Muscle layer of duodenum (tissue), 2 donors: ENCODE results near the gene FLCN.

Experiments
- H3K27ac ChIP-seq: one replicate; pipeline ENCODE4 v1.7.0; 2013; ENCODE audit warnings: mild to moderate bottlenecking, low read length
- H3K27me3 ChIP-seq: one replicate; pipeline ENCODE4 v1.7.0; 2013; ENCODE audit warnings: low read depth, mild to moderate bottlenecking, control low read depth, low read length
- H3K36me3 ChIP-seq, 2 donors: one replicate each; pipeline ENCODE4 v1.7.0; 2013; ENCODE audit warnings: low read length in 2 of 2, control low read depth in 1 of 2, mild to moderate bottlenecking in 1 of 2; ENCODE audit not compliant: insufficient read depth in 2 of 2, control insufficient read depth in 1 of 2
- H3K4me1 ChIP-seq, 2 donors: one replicate each; pipeline ENCODE4 v1.7.0; 2013; ENCODE audit warnings: low read length in 2 of 2, mild to moderate bottlenecking in 2 of 2, control low read depth in 1 of 2, moderate library complexity in 1 of 2; ENCODE audit not compliant: insufficient read depth in 2 of 2, control insufficient read depth in 1 of 2
- H3K4me3 ChIP-seq, 2 donors: one replicate each; pipeline ENCODE4 v1.7.0; 2013; ENCODE audit warnings: low read length in 2 of 2, low read depth in 1 of 2, mild to moderate bottlenecking in 1 of 2
- H3K9me3 ChIP-seq, 2 donors: one replicate each; pipeline ENCODE4 v1.7.0; 2013; ENCODE audit warnings: low read length in 2 of 2, control low read depth in 1 of 2, mild to moderate bottlenecking in 1 of 2; ENCODE audit not compliant: control insufficient read depth in 1 of 2
- donor health status: healthy.

Gene FLCN

DNA sequence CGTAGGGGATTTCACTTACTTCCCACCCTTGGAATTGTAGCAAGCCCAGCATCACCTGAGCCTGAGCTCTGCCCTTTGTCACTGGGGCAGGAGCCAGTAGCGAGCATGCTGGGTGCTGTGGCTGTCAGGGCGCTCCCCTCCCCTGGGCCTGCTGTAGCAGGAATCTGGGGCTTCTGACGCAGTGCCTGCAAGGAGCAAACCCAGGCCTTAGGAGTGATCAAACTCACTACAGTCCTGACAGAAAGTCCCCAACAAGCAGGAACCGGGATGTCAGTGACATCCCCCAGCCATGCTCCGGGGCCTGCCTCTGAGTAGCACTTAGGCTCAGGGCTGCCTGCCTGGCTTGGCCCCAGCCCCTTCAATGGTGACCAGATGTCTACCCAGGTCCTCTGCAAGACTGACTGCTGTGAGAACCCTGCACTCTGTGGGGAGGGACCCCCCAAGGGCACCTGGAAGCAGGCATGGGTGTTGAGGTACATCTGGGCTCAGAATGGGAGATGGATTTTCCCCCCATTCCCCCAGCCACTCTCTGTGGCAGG is 54.3 kb downstream of the FLCN start:
- H3K27me3 ChIP-seq = no peaks in the 10 kb centered on the region
- H3K27ac ChIP-seq = no peak overlapping the region
- peaks cover 0 to 15% of the 10 kb centered on the region in 2 donors for H3K4me1 ChIP-seq
- H3K36me3 ChIP-seq = peaks cover 52 to 63% of the 10 kb centered on the region in 2 donors
- no peaks in the 10 kb centered on the region for H3K9me3 ChIP-seq
- H3K4me3 ChIP-seq = no peak overlapping the region

- H3K4me3 ChIP-seq = no peak overlapping the region
- peaks cover 0 to 11% of the 10 kb centered on the region in 2 donors for H3K4me1 ChIP-seq
- H3K27me3 ChIP-seq = no peaks in the 10 kb centered on the region
- H3K36me3 ChIP-seq = peaks cover 56 to 70% of the 10 kb centered on the region in 2 donors
- H3K27ac ChIP-seq = no peak overlapping the region
- no peaks in the 10 kb centered on the region for H3K9me3 ChIP-seq
These were observed 55.0 kb downstream of the FLCN start for GRCh38 chr17:17181666-17182597.

DNA sequence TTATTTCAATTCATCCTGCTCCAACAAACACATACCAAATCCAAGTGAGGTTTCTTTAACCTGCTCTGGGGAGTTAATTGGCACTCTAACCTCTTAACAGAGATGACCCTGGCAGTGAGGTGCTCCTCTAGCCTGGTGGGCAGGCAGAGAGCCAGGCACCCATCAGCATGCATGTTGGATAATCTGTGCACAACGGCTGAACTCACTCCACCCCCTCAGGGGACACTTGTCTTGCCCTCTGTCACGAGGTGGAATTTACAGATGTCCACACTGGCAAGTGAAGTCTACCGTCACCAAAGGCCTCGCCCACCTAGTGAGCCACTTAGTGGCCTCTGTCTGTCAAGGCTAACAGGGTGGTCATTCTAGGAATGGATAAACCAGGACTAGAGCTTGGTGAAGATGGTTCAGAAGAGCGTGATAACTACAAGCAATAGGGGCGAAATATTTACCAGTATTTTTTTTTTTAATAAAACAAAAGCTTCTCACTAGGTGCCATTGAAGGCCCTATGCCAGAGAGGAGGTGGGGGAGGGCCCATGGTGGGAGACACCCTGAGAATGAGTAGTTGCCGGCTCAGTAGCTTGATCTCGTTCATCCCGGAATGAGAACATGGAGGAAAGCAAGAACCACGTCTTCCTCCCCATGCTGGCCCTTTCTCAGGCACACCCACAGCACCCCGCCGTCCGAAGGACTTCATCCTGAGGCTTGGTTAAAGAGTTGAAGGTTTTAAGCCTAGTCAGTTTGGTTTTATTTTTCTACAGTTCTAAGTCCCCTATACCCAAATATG is 56.0 kb downstream of the FLCN start:
- Histone ChIP-seq H3K9me3 (no peaks in the 10 kb centered on the region), H3K4me3 (no peak overlapping the region), H3K4me1 (peaks cover 0 to under 1% of the 10 kb centered on the region in 2 donors), H3K36me3 (peaks cover 65 to 80% of the 10 kb centered on the region in 2 donors), H3K27ac (no peak overlapping the region), H3K27me3 (no peaks in the 10 kb centered on the region)

DNA sequence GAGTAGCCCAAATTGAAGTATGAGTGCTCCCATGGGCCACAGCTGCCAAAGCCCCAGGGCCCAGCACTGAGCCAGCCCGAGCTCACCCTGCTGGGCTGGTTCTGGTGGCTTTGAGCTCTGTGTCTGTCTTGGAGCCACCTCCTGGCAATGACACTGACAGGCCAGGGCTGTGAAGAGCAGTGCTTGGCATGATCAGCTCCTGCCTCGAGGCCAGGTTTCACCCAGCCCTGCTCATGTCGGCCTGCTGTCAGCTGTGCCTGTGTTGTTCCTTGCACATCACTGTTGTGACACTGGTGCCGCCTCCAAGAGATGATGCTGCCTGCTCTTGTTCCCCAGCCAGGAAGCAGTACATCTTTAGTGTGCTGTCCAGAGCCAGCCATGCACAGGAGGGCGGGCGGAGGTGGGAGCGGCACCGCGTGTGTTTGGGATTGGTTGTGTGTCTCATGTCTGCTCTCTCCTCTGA is 56.8 kb downstream of the FLCN start:
- Histone ChIP-seq H3K36me3 (peaks cover 72 to 88% of the 10 kb centered on the region in 2 donors), H3K4me3 (no peak overlapping the region), H3K9me3 (no peaks in the 10 kb centered on the region), H3K27ac (no peak overlapping the region), H3K4me1 (no peaks in the 10 kb centered on the region), H3K27me3 (no peaks in the 10 kb centered on the region)

GRCh38 chr17:17179371-17179827 is 57.6 kb downstream of the FLCN start:
- Histone ChIP-seq H3K4me1 (no peaks in the 10 kb centered on the region), H3K4me3 (no peak overlapping the region), H3K27ac (no peak overlapping the region), H3K36me3 (peaks cover 80 to 91% of the 10 kb centered on the region in 2 donors), H3K27me3 (no peaks in the 10 kb centered on the region), H3K9me3 (no peaks in the 10 kb centered on the region)

- Histone ChIP-seq H3K9me3 (no peaks in the 10 kb centered on the region), H3K4me3 (no peak overlapping the region), H3K27ac (no peak overlapping the region), H3K36me3 (peaks cover 78 to 93% of the 10 kb centered on the region in 2 donors), H3K4me1 (no peaks in the 10 kb centered on the region), H3K27me3 (no peaks in the 10 kb centered on the region)
These were observed 59.8 kb downstream of the FLCN start for GRCh38 chr17:17177176-17177575.

DNA sequence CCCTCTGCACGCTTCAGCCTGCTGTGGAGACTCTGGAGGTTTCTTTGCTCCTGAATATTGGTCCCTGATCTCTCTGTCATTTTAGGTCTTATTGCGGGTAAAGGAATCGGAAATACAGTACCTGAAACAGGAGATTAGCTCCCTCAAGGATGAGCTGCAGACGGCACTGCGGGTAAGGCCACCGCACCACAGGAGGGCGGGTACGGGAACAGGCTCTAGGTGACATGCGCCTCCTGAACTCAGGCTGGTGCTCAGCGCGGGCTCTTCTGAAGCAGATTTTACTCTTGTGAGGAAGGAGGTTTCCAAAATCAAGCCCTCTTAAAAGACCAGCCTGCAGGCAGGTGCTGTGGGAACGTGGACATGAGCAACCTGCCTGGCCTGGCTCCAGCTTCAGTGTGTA is 60.6 kb downstream of the FLCN start:
- Histone ChIP-seq H3K36me3 (peaks cover 76 to 93% of the 10 kb centered on the region in 2 donors), H3K27ac (no peak overlapping the region), H3K9me3 (no peaks in the 10 kb centered on the region), H3K4me1 (no peaks in the 10 kb centered on the region), H3K27me3 (no peaks in the 10 kb centered on the region), H3K4me3 (no peak overlapping the region)

GRCh38 chr17:17175917-17176316 is 61.1 kb downstream of the FLCN start:
- H3K4me1 ChIP-seq = no peaks in the 10 kb centered on the region
- no peaks in the 10 kb centered on the region for H3K9me3 ChIP-seq
- H3K4me3 ChIP-seq = no peak overlapping the region
- no peak overlapping the region for H3K27ac ChIP-seq
- no peaks in the 10 kb centered on the region for H3K27me3 ChIP-seq
- H3K36me3 ChIP-seq = peaks cover 73 to 95% of the 10 kb centered on the region in 2 donors

DNA sequence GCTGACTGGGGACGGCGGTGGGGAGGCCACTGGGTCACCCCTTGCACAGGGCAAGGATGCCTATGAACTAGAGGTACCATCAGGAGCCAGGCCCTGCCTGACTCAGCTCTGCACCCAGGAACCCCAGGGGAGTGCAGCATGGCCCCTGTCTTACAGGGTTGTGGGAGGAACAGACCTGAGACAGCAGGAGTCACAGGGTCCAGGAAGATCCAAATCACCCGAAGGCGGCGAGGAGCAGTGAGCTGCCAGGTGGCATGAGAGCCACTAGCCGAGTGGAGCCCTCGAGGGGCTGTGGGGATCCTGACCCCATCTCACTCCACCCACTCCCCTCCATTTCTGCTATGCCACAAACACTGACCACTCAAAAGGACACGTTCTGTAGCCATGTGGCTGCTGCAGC is 61.6 kb downstream of the FLCN start:
- Histone ChIP-seq H3K36me3 (peaks cover 68 to 95% of the 10 kb centered on the region in 2 donors), H3K9me3 (no peaks in the 10 kb centered on the region), H3K4me1 (no peaks in the 10 kb centered on the region), H3K27me3 (no peaks in the 10 kb centered on the region), H3K27ac (no peak overlapping the region), H3K4me3 (no peak overlapping the region)

GRCh38 chr17:17173921-17174320 is 63.0 kb downstream of the FLCN start:
- Histone ChIP-seq H3K27me3 (no peaks in the 10 kb centered on the region), H3K36me3 (peaks cover 59 to 95% of the 10 kb centered on the region in 2 donors), H3K4me1 (no peaks in the 10 kb centered on the region), H3K4me3 (no peak overlapping the region), H3K27ac (no peak overlapping the region), H3K9me3 (no peaks in the 10 kb centered on the region)

DNA sequence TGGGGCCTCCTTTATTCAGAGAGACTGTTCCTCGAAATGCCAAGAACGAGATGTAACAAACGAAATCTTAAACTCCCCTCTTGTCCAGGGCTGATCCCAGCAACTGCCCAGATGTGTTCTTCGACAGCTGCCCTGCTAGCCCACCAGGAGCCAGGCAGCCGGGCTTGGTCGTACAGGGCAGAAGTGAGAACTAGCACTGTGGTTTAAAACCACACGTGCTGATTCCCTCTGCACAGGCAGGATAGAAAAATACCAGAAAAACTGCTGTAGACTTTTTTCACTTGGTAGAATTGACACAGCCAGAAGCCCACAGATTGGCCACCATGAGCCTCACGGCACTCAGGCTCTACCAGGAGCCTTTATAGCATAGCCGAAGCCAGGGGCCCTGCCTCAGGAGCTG is 64.0 kb downstream of the FLCN start:
- peaks cover 55 to 94% of the 10 kb centered on the region in 2 donors for H3K36me3 ChIP-seq
- H3K27me3 ChIP-seq = no peaks in the 10 kb centered on the region
- H3K27ac ChIP-seq = no peak overlapping the region
- no peaks in the 10 kb centered on the region for H3K4me1 ChIP-seq
- no peaks in the 10 kb centered on the region for H3K9me3 ChIP-seq
- no peak overlapping the region for H3K4me3 ChIP-seq
